Activated T-cell treated with anti-CD3 and anti-CD28 coated beads for 48 hours (primary cell): ENCODE results near the gene NARF.

Experiments used
- DNase-seq: peaks from one replicate; pipeline ENCODE4 v3.0.0-alpha.2; 2020; ENCODE audit warnings: low read depth

The NARF gene

DNA sequence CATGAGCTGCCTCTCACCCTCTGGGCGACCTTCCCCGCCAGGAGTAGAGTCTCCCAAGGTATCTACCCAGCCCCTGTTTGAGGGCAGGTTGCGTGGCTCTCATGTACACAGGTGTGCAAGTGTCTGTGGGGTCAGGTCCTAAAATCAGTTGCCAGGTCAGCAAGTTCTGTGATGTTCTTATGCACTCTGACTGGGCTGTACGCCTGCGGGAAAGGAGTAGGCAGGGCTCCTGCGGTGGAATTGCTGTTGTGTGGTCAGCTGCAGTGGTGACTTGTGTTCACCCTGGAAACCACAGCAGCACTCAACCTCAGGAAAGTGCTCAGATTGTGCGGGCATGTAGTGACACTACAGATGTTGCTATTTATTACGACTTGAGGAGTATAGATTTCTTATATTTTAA, 19.4 kb downstream of the NARF start:
- no peak for DNase-seq

DNA sequence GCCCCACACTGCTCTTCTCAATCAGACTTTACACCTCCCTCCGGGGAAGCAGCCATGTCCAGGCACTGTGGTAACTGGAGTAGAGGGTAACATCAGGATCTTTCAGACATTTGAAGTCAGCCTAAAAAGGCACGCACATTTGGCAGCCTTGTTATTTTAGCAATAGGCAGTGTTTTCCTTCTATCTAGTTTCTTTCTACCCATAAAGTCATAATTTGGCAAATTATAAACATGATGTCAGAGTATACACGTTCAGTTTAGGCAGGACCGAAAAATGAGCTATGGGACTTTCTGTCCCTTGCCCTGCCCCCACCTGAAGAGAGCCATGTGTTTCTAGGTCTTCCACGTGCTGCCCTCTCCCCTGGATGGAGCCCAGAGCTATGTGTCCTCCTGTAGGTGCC, 21.1 kb downstream of the NARF start:
- no peak for DNase-seq

GRCh38 chr17:82480318-82480717, 21.8 kb downstream of the NARF start:
- no peak for DNase-seq

DNA sequence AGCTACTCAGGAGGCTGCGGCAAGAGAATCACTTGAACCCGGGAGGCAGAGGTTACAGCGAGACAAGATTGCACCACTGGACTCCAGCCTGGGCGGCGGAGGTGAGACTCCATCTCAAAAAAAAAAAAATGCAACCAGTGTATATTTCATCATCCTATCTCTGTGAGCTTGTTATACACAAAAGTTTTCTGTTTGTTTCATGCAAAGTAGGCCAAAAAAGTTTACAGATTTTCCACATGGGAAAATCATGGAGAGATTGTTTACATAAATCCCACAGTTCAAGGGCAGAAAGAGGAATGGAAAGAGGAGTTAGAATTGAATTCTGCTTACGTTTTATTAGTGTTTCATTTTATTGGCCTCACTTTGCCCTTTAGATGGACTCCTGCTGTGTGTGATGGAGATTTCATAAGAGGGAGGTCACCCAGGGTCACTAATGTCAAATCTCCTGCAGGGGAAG, 24.7 kb downstream of the NARF start:
- no peak for DNase-seq

DNA sequence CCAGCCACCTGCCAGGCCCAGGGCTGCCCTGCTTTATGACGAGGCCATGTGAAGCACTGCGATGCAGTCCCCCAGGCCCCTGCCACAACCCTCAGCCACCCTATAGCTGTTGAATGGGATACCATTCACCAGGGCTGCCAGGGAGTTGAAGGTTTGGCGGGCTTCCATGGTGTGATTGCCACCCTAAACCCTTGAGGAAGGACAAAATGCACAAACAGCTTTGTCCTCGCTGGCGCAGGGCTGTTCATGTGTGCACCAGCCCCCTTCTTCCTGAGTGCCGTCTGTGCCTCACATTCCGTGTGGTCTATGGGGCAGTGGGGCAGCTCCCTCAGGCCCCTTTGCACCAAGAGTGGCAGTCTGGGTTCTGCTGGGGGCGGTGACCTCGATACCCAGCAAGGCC, 25.3 kb downstream of the NARF start:
- no peak for DNase-seq

DNA sequence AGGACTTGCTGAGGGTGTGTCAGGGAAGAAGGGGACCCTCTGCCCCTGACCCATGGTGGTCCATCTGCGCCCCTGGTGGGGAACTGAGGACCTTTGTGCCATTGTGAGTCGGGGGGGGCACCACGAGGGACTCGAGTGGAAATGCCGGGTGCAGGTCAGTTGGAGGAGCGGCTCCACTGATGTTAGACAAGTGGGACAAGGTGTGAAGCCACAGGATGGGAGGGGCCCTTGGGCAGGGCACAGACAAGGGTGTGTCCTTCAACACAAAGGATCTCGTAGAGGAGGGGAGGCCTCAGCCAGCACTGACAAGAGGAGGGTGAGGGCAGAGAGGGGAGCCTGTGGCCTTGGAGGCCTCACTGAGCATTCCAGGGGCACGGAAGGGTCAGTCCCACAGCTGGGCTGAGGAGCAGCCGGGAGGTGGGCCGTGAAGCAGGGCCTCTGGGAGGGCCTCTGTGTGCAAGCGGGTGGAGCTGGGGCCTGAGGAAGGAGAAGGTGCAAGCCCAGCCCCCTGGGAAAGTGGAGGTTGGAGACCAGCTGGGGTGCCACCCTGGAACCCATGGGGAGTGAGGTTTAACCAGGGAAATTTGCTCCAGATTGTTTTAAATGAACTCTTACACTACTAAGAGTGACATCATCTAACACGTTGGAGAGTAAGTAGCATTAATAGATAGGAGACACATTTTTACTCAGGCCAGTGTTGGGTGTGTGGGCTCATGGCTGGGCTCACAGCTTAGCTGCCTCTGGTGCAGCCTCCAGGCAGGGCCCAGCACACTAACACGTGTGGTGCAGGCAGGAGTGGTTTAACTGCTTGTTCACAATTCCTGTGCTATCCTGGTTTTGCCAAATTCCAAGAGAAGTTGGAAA, 27.9 kb downstream of the NARF start:
- DNase-seq: no peak

DNA sequence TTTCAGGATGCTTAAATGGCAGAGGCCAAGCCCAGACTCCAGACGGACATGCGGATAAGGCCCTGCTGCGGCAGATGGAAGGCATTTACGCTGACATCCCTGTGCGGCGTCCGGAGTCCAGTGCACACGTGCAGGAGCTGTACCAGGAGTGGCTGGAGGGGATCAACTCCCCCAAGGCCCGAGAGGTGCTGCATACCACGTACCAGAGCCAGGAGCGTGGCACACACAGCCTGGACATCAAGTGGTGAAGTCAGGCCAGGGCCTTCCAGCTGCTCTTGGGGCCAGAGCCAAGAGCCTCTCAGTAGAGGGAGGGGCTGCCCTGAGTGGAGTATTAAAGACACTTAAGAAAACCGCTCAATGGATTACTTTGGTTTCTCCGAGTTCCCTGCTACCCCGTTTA, 29.4 kb downstream of the NARF start:
- no peak for DNase-seq

- no peak for DNase-seq
These were observed 30.6 kb downstream of the NARF start for GRCh38 chr17:82489117-82489516.

DNA sequence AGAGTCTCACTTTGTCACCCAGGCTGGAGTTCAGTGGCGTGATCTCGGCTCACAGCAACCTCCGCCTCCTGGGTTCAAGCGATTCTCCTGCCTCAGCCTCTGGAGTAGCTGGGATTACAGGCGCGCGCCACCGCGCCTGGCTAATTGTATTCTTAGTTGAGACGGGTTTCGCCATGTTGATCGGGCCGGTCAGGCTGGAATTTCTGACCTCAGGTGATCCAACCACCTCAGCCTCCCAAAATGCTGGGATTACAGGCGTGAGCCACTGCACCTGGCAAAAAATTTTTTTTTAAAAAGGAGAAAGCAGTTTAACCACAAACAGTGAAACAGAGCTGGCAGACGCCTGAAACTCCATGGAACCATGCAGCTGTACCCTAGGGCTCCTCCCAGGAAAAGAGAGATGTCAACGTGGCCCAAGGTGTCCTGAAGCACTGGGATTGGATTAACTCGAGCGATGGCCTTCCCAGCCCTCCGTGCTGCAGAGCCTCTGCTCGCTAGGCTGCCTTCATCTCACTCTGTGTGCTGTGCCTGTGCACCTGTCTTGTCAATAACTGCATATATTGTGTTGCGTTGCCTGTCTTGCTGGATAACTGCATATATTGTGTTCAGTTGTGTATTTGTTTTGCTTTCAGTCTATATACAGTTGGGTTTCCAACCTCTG, 31.4 kb downstream of the NARF start:
- DNase-seq: no peak

GRCh38 chr17:82490512-82491195, 32.1 kb downstream of the NARF start:
- no peak for DNase-seq

GRCh38 chr17:82491196-82491530, 32.6 kb downstream of the NARF start:
- no peak for DNase-seq

DNA sequence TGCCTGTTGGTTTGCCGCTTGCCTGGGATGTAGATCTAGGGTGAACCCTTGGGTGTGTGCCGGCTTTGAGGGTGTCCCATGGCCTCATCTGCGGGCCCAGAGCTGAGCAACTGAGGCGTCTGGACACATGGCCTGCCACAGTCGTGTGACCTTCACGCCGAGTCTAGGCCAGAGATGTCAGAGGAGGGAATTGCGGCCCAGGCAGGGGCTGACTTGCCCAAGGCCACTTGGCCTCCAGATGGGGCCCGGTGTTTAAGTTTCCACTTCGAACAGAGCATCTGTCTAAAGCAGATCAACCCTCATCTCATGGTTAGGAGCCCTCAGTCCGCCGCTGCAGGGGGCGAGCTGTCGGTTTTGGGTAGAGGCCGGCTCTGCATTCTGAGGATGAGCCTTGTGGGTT, 33.0 kb downstream of the NARF start:
- no peak for DNase-seq

DNA sequence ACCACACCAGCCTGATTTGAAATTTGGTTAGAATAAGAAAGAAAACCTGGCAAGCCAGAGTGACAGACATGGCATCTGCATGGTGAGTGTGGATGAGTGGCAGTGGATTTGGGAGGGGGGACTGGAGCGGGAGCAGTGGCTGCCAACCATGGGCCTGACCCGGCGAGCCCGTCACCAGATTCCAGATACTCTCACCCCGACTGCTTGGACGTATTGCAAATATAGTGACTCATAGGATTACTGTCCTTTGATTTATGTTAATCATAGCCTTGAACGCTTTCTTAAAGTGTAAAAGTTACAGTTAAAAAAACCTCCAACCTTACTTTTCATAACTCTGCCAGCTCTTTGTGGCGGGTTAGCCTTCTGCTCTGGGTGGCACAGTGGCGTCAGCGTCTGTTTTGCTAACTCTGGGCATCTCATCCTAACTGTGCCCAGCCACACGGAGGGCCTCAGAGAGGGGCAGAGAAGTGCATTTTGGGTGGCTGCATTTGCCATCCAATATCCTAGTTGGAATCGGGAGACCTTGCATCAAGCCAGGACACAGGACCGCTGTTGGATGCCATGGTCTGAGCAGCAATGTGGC, 34.2 kb downstream of the NARF start:
- DNase-seq: no peak

- no peak for DNase-seq
These were observed 34.8 kb downstream of the NARF start for GRCh38 chr17:82493226-82493781.

DNA sequence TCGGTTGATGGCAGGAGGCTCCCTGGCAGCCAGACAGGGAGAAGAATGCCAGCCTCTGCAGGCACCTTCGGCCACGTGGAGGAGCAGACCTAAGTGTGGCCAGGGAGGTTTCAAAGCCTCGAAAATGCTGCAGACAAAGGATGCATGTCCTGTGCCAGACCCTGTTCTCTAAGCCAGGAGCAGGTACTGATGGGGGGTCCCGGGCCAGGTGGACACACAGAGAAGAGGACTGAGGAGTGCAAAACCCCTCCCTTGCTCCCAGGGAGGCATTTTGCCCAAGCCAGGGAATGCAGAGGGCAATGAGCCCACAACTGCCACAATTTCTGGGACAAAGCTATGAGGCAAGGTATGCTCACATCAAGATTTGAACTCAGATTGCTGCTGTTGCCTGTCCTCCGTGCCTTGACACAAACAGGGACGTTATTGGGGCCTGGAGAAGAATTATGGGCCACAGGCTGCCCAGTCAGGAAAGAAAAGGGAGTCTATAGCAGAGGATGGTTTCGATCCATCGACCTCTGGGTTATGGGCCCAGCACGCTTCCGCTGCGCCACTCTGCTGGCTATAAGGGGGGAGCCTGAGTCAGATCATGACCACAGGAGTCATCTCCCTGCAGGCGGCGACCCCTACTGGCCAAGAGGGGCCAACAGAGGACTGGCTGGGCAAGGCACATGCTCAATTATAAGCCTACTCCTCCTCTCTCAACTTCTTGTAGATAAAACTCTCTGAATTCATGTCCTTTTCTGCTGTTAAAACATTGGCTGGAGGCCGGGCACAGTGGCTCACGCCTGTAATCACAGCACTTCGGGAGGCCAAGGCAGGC, 35.9 kb downstream of the NARF start:
- peak; percentile 86 for DNase-seq

DNA sequence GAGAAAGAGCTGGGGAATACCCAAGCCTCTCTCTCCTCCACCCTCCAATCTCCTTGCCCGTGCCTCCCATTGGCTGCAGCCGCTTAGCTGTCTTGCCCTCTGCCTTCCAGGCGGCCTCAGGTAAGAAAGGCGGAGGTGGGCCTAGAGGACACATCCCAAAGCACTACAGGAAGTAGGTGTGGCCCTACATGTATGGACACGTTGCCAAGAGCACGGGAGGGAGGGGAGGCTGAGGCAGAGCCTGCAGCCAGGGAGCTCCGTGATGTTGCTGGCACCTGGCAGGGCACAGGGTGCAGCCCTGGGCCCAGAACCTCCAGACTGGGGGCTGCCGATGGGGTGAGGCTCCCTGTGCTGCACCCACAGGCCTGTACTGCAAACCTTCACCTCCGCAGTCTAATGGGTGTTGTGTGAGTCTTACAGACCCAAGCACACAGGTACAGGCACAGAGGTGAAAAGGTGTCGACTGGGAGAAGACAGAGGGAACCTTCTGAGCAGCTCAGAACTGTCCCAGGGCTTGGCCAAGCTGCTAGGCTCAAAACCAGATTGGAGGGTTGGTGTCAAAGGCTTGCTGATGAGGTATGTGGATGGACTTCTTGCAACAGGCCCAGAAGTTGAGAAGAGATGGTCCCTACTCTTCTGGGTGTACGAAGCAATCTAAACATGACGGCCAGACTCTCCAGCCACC, 37.4 kb downstream of the NARF start:
- DNase-seq: no peak

GRCh38 chr17:82496529-82497434, 38.2 kb downstream of the NARF start:
- DNase-seq: peak; percentile 90

DNA sequence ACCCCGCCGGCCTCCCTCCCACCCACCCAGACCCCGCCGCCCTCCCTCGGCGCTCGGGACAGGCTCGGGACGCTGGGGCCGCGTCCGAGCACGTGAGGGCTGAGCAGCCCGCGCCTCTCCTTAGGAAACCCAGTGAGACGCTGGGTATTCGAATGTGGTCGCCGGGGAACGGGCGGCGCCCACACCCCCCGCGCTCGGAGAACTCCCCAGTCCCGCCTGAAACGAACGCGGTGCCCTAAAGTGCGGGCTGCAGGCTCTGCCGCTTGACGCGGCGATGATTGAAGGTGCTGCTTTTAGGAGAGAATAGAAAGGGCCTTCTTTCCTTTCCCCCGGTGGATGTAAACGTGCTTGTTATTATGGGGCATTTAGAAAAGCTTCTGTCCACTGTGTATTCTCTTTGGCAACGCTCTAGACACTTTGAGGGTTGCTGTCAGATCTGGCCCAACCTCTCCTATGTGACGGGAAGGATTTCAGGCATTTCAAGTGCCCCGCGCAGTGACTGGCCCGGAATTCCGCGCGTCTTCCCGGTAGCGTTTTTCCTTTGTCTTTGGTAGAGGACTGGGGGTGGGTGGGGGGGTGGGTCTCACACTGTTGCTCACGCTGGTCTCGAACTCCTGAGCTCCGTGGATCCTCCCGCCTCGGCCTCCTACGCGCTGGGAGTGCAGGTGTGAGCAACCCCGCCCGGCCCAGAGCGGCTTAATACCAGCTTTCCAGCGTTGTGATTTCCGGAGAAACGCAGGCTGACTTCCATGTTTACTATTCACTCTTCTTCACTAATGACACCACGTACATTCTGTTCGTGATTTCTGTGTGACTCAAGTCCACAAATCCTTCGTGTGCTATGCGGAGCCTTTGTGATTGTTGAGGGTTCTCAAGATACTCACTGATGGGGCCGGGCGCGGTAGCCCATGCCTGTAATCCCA, 39.2 kb downstream of the NARF start:
- peak; percentile 15 for DNase-seq

GRCh38 chr17:82502207-82502606, 43.7 kb downstream of the NARF start:
- no peak for DNase-seq
